SK-N-MC (cell line): ENCODE results near the gene EOLA1.
"Not testable (repeated sequence)": the region's sequence is repeated elsewhere in the genome, so short reads cannot be mapped to it uniquely, and the experiment has no call there.

Experiments
- EZH2 ChIP-seq: fragments of 200-600 bp; sonication (generic); IDR thresholded peaks from one replicate; pipeline ENCODE4 v1.6.1; 2017; ENCODE audit warnings: antibody characterized with exemption
- POLR2AphosphoS5 ChIP-seq: IDR thresholded peaks from 2 replicates; pipeline ENCODE4 v1.6.1; 2012; ENCODE audit warnings: mild to moderate bottlenecking, low read depth, low read length, borderline replicate concordance

- not testable (repeated sequence) for TF ChIP-seq EZH2, POLR2AphosphoS5
Measured at GRCh38 chrX:149537474-149537873, 3.3 kb upstream of the EOLA1 start.
